LNCAP (cell line): ENCODE results near the gene CFAP57.

Source experiments
- TF ChIP-seq, protein P1 (sequence below): fragments of 450-650 bp; IDR thresholded peaks from 2 replicates; pipeline ENCODE4 v1.5.1; 2017; ENCODE audit warnings: mild to moderate bottlenecking

Gene CFAP57

DNA sequence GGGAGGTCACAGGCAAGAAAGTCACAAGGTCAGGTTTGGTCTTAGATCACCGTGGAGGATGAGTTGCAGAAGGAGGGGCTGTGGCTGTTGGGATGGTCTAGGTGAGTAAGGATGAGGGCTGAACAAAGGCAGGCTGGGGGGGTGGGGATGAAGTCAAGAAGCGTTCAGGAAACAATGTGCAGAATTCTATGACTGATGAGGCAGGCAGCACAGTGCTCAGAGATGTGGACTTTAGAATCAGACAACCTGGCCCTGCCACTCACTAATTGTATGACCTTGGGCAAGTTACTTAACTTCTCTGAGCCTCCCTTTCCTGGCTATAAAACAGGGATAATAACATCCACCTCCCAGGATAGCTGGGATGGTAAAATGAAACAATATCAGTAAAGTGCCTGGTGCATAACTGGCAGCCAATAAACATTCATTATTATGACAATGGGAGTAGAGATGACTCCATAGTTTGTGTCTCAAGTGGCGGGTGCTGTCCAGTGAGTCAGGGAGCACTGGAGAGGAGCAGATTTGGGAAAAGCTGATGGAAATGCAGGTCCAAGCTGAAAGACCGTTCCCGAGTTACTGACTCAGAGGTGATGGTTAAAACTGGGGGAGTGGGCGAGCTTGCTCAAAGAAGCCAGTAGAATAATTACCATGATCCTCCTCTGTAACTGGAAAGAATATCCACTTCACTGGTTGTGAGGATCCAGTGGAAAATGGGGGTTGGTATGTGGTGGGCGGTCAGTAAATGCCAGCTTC, 130.8 kb downstream of the CFAP57 start:
- TF ChIP-seq, protein P1, sequence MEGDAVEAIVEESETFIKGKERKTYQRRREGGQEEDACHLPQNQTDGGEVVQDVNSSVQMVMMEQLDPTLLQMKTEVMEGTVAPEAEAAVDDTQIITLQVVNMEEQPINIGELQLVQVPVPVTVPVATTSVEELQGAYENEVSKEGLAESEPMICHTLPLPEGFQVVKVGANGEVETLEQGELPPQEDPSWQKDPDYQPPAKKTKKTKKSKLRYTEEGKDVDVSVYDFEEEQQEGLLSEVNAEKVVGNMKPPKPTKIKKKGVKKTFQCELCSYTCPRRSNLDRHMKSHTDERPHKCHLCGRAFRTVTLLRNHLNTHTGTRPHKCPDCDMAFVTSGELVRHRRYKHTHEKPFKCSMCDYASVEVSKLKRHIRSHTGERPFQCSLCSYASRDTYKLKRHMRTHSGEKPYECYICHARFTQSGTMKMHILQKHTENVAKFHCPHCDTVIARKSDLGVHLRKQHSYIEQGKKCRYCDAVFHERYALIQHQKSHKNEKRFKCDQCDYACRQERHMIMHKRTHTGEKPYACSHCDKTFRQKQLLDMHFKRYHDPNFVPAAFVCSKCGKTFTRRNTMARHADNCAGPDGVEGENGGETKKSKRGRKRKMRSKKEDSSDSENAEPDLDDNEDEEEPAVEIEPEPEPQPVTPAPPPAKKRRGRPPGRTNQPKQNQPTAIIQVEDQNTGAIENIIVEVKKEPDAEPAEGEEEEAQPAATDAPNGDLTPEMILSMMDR, result no peak

- TF ChIP-seq, protein P1, result no peak
Observed at GRCh38 chr1:43303471-43304313, 131.6 kb downstream of the CFAP57 start.
